GM18498 (cell line): ENCODE data around the gene CIT.
"Not testable (repeated sequence)": the region's sequence is repeated elsewhere in the genome, so short reads cannot be mapped to it uniquely, and the experiment has no call there.

Experiments used
- ATAC-seq: cut with Tn5 transposase; IDR thresholded peaks from one replicate; pipeline ENCODE4 v1.9.1; 2021; ENCODE audit warnings: mild to moderate bottlenecking, moderate library complexity; ENCODE audit not compliant: unreplicated experiment

CIT gene

GRCh38 chr12:119876761-119877638 is at the start of gene CIT:
Gene CIT, minus strand, starts transcription at chr12:119877320. Its CDS starts 1,152 bp downstream, at chr12:119876168.
- ATAC-seq: peak; percentile 100

DNA sequence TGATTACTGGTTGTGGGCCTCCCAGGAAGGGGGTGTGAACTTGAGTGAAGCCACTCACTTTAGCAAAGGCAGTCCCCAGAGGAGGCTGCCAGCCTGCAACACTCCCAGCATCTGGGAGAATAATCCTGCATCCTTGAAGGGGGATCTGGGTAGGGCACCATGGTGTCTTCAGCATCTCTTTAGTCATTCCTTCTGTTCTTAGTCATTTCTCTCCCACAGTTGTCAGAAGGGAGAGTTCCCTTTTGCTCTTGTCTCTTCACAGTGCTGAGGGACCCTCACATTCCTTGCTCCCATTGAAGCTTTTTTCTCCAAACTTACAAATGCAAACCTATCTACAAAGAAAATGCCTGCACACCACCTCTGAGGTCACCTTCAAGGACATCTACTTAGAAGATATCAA is 48.1 kb upstream of the CIT start:
- ATAC-seq: no peak

- ATAC-seq: no peak
These were observed 42.9 kb upstream of the CIT start for GRCh38 chr12:119920064-119920463.

GRCh38 chr12:119915894-119916510 is 38.9 kb upstream of the CIT start:
- no peak for ATAC-seq

DNA sequence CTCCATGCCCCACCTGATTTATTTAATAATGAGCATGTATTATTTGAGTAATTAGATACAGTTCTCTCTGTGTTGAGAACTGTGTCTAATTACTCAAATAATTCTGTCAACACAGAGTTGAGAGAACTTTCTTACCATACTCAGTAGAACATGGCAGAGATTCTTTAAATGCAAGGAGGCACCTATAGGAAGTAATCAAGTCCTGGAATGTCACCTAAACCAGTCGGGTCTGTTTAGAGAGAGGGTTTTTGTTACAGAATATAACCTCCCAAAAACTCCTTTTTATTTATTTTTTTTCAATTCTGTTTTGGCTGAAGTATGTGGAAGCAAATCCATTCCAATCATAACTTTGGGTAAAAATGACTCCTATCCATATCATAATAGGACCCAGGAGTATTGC is 37.5 kb upstream of the CIT start:
- ATAC-seq: no peak

- ATAC-seq: no peak
These were observed 36.6 kb upstream of the CIT start for GRCh38 chr12:119913536-119914330.

GRCh38 chr12:119911182-119911581 is 34.1 kb upstream of the CIT start:
- no peak for ATAC-seq

DNA sequence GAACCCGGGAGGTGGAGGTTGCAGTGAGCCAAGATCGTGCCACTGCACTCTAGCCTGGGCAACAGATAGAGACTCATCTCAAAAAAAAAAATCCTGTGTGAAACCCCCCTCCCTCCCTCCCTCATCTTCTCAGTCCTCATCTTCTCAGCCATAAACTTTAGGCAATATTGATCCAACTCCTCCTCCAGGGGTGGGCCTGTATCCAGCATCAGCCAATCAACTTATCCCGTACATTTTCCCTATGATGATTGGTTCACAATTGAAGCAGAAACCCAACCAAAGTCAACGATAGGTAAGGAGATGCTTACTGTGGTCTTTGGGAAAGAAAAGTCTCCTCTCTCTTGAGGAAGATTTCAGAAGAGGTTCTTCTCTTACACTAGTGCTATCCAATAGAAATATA is 33.5 kb upstream of the CIT start:
- no peak for ATAC-seq

- ATAC-seq: peak; percentile 74
These were observed 25.0 kb upstream of the CIT start for GRCh38 chr12:119902084-119902509.

DNA sequence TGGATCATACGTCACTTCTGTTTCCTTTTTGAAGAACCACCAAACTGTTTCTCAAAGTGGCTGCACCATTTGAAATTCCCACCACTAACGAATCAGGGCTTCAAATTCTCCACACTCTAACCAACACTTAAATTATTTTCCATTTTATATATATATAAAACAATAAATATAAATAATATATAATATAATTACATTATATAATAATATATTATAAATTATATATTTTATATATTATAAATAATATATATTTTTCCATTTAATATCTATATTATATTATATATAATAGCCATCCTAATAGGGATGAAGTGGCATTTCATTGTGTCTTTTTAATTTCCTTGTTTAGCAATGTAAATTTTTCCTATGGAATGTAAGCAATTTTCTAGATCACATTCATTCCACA is 24.6 kb upstream of the CIT start:
- no peak for ATAC-seq

GRCh38 chr12:119894916-119895315 is 17.8 kb upstream of the CIT start:
- no peak for ATAC-seq

GRCh38 chr12:119892611-119893010 is 15.5 kb upstream of the CIT start:
- ATAC-seq: not testable (repeated sequence)

DNA sequence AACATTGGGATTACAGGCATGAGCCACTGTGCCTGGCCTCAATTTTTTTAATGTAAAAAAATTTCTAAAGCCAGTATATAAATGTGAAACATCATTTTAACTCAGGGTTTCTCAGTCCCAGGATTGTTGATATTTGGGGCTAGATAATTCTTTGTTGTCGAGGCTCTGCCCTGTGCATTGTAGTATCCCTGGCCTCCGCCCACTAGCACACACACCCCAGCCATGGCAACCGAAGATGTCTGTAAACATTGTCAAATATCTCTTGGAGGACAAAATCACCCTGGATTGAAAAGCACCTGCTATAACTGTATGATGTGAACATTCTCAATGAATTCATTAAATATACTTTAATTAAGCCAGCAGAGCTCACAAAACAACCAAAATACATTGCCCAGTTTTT is 8.4 kb upstream of the CIT start:
- no peak for ATAC-seq

- not testable (repeated sequence) for ATAC-seq
These were observed 6.7 kb upstream of the CIT start for GRCh38 chr12:119883791-119884190.

DNA sequence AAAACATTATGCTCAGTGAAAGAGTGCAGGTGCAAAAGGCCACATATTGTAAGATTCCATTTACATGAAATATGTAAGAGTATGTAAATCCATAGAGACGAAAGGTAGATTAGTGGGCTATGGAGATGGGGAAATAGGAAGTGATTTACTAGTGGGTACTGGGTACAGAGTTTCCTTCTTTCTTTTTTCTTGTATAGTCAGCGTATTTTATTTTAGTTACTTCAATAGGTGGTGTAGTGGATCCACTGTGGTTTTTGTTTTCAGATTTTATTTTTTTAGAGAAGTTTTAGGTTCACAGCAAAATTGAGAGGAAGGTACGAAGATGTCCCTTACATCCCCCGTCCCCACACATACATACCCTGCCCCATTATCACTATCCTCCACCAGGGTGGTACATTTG is 6.1 kb upstream of the CIT start:
- no peak for ATAC-seq

DNA sequence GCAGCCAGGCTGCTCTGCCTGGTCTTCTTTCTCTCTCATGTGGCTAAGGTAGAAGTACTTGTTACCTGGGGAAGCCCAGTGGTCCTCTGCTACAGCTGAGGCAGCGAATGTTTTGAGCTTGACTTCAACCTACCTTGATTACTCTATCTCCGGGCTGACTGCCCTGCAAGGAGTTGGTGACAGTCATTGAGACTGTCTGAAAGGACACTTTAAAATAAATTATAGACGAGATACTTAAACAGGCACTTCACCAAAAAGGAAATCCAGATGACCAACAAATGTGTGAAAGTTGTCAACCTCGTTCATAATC is 474 bp upstream of the CIT start:
- ATAC-seq: no peak

- no peak for ATAC-seq
These were observed 6.7 kb downstream of the CIT start for GRCh38 chr12:119870457-119870856.

GRCh38 chr12:119869720-119870119 is 7.4 kb downstream of the CIT start:
- ATAC-seq: no peak

- no peak for ATAC-seq
These were observed 8.1 kb downstream of the CIT start for GRCh38 chr12:119868992-119869391.

DNA sequence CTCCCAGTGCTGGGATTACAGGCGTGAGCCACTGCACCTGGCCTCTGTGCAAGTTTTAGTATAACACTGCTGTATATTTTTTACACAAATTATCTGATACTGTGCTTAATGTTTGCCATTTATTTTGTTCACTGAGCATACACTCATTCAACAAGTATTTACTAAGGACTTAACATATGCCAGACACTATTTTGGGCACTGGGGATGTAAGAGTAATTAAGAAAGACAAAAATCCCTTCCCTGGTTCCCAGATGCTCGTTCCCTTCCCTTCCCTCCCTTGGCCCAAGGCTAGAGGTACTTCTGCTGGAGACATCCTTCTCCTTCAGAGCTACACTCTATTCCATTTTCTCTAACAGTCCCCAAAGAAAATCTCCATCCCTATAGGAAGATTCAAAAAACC is 12.5 kb downstream of the CIT start:
- no peak for ATAC-seq

GRCh38 chr12:119859241-119859640 is 17.9 kb downstream of the CIT start:
- no peak for ATAC-seq
